SIG-M5 (cell line): ENCODE measurements around the gene ZNF573.

Source experiments
- DNase-seq: peaks from one replicate; lab custom pipeline; 2025; lab: John Stamatoyannopoulos, UW

The ZNF573 gene

DNA sequence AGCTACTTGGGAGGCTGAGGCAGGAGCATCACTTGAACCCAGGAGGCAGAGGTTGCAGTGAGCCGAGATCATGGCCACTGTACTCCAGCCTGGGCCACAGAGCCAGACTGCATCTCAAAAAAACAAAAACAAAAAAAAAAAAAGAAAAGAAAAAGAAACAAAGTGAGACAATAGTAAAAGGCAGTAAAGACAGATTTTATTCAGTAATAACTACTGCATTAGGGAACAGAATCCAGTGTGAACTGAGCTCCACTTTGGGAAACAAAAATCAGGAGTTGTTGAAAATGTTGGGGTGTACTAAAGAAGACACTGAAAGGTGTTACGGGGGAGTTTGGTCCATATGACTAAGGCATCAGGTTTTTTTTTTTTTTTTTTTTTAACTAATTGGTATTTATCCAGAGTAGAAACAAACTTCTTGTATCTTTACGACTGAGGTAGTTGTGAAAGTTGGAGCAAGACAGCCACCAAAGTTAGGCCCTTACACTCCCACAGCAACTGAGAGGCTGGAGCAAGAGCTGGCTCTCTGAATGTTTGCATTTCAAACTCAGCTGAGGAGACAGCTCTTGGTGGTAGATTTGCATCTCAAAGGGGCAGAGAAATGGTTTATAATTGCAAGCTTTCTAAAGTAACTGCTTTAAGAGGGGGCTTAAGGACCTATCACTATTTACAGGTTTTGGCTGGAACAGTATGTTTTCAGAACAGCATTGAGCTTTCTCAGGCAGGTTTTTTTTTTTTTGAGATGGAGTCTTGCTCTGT, 84.1 kb downstream of the ZNF573 start:
- no peak for DNase-seq

DNA sequence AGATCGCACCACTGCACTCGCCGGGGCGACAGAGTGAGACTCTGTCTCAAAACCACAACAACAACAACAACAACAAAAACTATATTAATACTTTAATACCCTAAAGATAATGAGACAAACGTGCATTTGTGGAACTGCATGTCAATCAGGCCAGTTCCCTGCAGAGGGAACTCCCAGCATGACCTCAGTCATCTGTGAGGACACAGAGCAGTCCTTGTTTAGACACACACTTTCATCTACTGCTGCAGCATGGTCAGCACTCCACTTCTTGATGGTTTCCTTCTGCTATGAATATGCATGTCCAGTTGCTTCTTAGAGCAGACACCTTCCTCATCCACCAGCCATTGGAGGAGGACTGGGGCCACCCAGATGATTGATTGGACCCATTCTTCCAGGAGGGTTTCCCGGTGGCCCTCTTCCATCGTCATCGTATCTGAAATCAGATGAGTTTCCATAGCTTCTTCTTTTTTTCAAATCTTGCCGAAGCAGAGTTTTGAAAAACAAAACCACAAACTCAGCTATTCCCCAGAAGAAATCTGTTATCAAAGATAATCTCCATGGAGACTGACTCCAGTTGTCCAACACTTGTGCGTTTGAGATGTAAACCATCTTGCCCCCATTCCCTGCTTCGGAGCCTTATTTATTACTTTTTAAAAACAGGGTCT, 86.3 kb downstream of the ZNF573 start:
- DNase-seq, result no peak

DNA sequence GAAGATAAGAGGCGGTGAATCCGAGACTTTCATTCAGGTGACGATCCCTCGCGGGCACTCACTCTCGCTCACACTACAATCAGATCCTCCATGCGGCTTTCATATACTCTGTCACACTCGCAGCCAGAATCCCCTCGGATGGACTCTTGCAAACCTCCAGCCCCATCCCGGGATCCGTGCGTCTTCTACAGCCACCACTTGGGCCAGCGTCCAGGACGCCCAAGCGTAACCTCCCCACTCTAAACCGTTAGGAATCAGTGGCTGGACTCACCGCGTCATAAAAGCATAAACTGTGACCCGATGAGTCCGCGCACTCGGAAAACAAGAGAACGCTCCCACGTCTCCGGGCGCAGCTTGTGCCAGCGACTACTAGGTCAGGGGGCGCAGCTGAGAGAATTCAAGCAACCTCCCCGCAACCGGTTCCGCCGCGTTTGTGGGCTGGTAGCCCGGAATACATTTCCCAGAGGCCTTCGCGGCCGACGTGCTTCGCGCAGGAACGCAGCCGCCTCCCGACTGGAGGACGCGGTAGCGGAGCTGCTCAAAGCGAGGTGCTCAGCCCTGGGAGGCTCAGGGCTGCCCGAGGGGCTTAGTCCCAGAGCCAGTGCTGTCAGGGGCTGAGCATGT, 87.4 kb downstream of the ZNF573 start:
- no peak for DNase-seq
